Adrenal gland (tissue), 5 donors: ENCODE data around the gene ST3GAL3.

ENCODE experiments used
- POLR2A ChIP-seq, 2 donors: fragments of 450-650 bp; IDR thresholded peaks; one replicate each; pipeline ENCODE4 v1.6.1; 2017; ENCODE audit warnings: antibody characterized with exemption in 2 of 2, mild to moderate bottlenecking in 2 of 2, moderate library complexity in 1 of 2
- TF ChIP-seq, protein P1 (sequence below), 6 experiments: fragments of 450-650 bp in 4 of 6; fragments of 200-600 bp in 2 of 6; sonication (generic) in 1 of 6; IDR thresholded peaks; 1 replicate in 5 of 6; 2 replicates in 1 of 6; pipeline versions ENCODE4 v1.5.1 to v1.8.0; 2016 to 2021; ENCODE audit warnings: antibody characterized with exemption in 6 of 6, mild to moderate bottlenecking in 2 of 6, moderate library complexity in 1 of 6
- donor health status: DM: no; HTN: no; CAD: no.

DNA sequence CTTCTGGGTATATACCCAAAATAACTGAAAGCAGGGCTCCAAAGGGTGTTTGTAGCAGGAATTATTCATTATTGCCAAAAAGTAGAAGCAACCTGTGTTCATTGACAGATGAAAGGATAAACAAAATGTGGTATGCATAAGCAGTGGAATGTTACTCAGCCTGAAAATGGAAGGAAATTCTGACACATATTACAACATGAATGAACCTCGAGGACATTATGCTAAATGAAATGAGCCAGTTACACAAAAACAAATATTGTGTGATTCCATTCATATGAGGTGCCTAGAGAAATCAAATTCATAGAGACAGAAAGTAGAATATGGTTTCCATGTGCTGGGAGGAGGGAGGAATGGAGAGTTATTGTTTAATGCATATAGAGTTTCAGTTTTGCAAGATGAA, 140.0 kb downstream of the ST3GAL3 start:
- TF ChIP-seq, protein P1, sequence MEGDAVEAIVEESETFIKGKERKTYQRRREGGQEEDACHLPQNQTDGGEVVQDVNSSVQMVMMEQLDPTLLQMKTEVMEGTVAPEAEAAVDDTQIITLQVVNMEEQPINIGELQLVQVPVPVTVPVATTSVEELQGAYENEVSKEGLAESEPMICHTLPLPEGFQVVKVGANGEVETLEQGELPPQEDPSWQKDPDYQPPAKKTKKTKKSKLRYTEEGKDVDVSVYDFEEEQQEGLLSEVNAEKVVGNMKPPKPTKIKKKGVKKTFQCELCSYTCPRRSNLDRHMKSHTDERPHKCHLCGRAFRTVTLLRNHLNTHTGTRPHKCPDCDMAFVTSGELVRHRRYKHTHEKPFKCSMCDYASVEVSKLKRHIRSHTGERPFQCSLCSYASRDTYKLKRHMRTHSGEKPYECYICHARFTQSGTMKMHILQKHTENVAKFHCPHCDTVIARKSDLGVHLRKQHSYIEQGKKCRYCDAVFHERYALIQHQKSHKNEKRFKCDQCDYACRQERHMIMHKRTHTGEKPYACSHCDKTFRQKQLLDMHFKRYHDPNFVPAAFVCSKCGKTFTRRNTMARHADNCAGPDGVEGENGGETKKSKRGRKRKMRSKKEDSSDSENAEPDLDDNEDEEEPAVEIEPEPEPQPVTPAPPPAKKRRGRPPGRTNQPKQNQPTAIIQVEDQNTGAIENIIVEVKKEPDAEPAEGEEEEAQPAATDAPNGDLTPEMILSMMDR (IDR thresholded peaks at IDR 0.05) = no peak
- no peak for TF ChIP-seq POLR2A (IDR thresholded peaks at IDR 0.05)
